GM18951 (cell line): Measurements from ENCODE around the gene RFFL.
A peak's percentile ranks its signal among the peaks of the same experiment; 100 is the strongest.

Experiments used
- POLR2A ChIP-seq: IDR thresholded peaks from 4 replicates; pipeline ENCODE4 v1.6.1; 2011; ENCODE audit warnings: mild to moderate bottlenecking; ENCODE audit not compliant: insufficient read length, insufficient read depth; ENCODE audit errors: extremely low read depth
- in situ Hi-C: fragments of 300-500 bp; cut with MboI; formaldehyde crosslinking; loops from one replicate; pipeline ENCODE4 v1.12.0; 2022; ENCODE audit warnings: low sequenced_read_pairs, mixed read lengths, inconsistent platforms; ENCODE audit not compliant: unreplicated experiment

Gene RFFL

GRCh38 chr17:35073991-35074627 lies 10.6 kb upstream of the RFFL start:
- in situ Hi-C loops, result no loop called here
- TF ChIP-seq POLR2A, result no peak

GRCh38 chr17:35073183-35073790 lies 9.8 kb upstream of the RFFL start:
- no peak for TF ChIP-seq POLR2A
- in situ Hi-C loops, result no loop called here

- in situ Hi-C loops, result no loop called here
- TF ChIP-seq POLR2A, result no peak
Observed at GRCh38 chr17:35069311-35069710, 5.8 kb upstream of the RFFL start.

- no peak for TF ChIP-seq POLR2A
- in situ Hi-C loops, result no loop called here
Observed at GRCh38 chr17:35068249-35068648, 4.7 kb upstream of the RFFL start.

- in situ Hi-C loops, result no loop called here
- TF ChIP-seq POLR2A, result no peak
Observed at GRCh38 chr17:35065880-35066279, 2.4 kb upstream of the RFFL start.

GRCh38 chr17:35064516-35065215 lies 1.2 kb upstream of the RFFL start:
- no peak for TF ChIP-seq POLR2A
- in situ Hi-C loops, result no loop called here

- no peak for TF ChIP-seq POLR2A
- in situ Hi-C loops, result no loop called here
Observed at GRCh38 chr17:35062308-35062707, 1.2 kb downstream of the RFFL start.

GRCh38 chr17:35057332-35057915 lies 6.1 kb downstream of the RFFL start:
- TF ChIP-seq POLR2A, result no peak
- in situ Hi-C loops, result no loop called here

- in situ Hi-C loops, result no loop called here
- TF ChIP-seq POLR2A, result no peak
Observed at GRCh38 chr17:35056013-35056412, 7.5 kb downstream of the RFFL start.

- in situ Hi-C loops, result no loop called here
- TF ChIP-seq POLR2A, result no peak
Observed at GRCh38 chr17:35053204-35053603, 10.3 kb downstream of the RFFL start.

- in situ Hi-C loops, result no loop called here
- TF ChIP-seq POLR2A, result no peak
Observed at GRCh38 chr17:35052780-35053179, 10.7 kb downstream of the RFFL start.

GRCh38 chr17:35052241-35052610 lies 11.3 kb downstream of the RFFL start:
- TF ChIP-seq POLR2A, result no peak
- in situ Hi-C loops, result no loop called here

- in situ Hi-C loops, result no loop called here
Observed at GRCh38 chr17:35051579-35052240, 11.8 kb downstream of the RFFL start.

GRCh38 chr17:35051183-35051578 lies 12.3 kb downstream of the RFFL start:
- TF ChIP-seq POLR2A, result peak; percentile 26
- in situ Hi-C loops, result no loop called here

More at GRCh38 chr17:35051579-35052240, 11.8 kb downstream of the RFFL start:
- no peak for TF ChIP-seq POLR2A

- no peak for TF ChIP-seq POLR2A
- in situ Hi-C loops, result no loop called here
Observed at GRCh38 chr17:35050170-35050569, 13.3 kb downstream of the RFFL start.
